NCI-H82 (cell line): Measurements from ENCODE around the gene MAGI2.
"Not testable (repeated sequence)": the region's sequence is repeated elsewhere in the genome, so short reads cannot be mapped to it uniquely, and the experiment has no call there.

Experiments used
- DNase-seq: peaks from one replicate; lab custom pipeline; 2025; lab: John Stamatoyannopoulos, UW

MAGI2 gene

DNA sequence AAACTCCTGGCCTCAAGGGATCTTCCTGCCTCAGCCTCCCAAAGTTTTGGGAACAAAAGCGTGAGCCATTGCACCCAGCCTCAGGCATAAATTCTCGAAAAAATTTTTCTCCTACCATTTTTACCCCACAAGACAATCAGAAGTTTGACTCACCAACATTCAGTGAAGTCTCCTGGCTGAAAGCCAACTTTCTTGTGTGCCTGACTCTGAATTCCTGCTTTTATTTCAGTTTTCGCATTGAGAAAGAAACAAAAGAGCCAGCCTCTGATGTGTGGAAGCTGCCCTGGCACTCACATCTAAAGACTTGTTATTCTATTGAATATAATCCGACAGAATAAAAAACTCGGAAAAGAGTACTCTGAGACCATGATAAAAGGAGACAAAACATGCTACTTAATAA is 402.9 kb downstream of the MAGI2 start:
- DNase-seq: no peak

DNA sequence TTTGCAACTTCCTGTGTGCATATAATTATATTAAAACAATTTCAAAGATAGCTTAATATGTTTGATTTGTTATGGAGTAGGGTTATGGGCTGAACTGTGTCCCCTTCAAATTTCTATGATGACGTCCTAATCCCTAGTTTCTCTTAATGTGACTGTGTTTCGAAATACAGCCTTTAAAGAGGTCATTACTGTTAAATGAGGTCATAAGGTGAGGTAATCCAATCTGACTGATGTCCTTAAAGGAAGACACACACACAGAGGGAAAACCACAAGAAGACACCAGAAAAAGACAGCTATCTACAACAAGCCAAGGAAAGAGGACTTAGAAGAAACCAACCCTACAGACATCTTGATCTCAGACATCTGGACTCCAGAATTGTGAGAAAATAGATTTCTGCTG is 407.4 kb downstream of the MAGI2 start:
- no peak for DNase-seq

DNA sequence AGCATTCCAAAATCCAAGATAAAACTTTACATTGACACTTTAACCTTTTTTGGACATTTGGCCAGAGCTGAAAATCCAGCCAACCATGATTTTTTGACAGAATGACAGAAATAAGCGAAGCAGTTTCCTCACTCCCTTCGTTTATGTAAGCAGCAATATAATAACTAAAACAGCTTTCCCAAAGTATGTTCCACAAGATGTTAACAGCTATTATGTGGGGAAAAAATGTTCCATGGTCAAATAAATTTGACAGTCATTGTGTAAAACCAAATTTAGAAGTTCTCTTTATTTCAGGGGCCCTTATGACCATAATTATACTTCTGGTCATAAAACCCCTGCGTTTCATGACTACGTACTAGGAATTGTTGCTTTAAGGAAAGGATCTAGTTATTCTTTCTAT is 416.5 kb downstream of the MAGI2 start:
- DNase-seq: no peak

DNA sequence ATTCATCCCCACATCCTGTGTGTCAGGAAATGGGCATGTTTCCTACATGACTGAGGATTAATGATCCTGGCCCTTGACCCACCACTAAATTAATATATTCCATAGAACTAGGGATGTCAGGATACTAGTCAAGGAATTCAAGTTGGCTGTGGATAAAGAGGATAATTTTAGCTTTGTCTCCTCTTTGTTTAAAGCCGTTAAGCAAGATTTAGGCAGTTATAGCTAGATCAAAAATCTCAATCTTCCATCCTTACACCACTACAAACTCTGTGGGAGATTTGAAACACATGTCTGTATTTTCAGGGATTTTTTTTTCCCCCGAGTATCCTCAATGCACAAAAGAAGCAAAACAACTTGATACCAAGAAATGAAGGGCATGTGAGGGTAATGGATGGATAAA is 417.1 kb downstream of the MAGI2 start:
- DNase-seq: no peak

DNA sequence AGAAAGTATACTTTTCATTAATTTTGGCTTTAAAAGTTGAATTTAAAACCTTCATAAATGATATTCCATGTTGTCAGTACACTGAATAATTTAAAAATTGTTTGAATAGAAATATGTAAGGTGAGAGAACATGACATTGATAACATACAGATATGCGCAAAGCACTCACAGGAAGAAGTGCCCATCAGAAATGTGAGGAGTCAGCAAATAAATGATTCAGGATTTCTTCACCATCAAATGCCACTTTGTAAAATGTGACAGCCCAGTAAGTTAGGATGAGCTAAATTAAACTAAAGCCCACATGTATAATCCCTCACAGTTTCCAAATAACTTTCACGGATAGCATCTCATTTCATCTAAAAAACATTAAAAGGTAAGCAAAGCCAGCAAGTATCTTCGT is 417.6 kb downstream of the MAGI2 start:
- DNase-seq: no peak

DNA sequence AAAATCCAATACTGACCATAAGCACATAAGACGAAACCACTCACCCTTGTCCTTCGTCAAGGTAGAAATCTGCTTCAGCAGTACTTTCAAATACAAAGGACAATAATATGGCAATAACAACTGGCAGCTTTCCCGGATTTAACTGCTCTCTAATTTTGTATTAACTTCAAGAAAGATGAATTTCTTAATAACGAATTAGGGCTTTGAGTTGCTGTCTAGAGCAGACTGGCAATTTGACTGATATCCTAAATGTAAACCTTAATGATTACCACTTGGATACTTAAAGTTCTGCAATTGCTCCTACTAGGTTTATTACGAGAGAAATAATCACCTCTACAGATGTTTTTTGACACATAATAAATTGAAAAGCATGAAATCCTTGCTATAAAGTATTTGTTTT is 418.7 kb downstream of the MAGI2 start:
- DNase-seq: no peak

DNA sequence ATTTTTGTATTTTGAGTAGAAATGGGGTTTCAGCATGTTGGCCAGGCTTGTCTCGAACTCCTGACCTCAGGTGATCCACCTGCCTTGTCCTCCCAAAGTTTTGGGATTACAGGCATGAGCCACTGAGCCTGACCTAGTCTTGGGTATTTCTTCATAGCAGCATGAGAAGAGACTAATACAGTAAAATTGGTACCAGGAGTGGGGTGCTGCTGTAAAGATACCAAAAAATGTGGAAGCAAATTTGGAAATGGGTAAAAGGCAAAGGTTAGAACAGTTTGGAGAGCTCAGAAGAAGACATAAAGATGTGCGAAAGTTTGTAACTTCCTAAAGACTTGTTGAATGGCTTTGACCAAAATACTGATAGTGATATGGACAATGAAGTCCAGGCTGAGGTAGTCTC is 433.8 kb downstream of the MAGI2 start:
- not testable (repeated sequence) for DNase-seq

DNA sequence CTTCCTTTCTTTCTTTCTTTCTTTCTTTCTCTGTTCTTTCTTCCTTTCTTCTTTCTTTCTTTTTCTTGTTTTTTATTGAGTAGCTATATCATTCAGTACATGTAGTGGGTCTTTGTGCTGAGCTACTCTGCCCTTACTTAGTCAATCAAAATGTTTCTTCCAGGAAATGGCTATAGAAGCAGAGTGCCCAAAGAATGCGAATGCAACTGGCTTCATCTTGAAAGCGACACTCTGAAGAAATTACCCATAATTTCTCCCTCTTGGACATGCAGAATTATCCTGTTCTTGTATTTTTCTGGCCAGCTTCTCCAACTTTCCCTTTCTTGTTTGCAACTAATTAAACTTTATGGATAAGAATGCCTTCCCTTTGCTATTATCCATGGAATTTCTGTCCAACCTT is 441.5 kb downstream of the MAGI2 start:
- DNase-seq: no peak

DNA sequence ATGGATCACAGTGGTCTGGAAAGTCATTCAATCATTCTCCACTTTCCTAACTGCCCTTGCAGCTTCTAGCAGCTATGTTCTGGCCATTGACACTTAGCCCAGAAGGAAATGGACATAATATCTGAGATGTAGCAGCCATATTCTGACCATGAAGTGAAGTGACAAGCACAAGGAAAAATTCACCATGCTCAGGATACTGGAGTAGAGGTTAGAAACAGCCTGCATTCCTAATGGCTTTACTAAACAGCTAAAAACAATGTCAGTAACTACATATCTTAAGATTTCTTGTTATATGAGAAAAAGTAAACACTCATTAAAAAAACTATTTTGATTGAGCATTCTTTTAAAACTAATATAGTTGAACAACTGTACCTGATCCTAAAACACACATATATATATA is 443.8 kb downstream of the MAGI2 start:
- no peak for DNase-seq

DNA sequence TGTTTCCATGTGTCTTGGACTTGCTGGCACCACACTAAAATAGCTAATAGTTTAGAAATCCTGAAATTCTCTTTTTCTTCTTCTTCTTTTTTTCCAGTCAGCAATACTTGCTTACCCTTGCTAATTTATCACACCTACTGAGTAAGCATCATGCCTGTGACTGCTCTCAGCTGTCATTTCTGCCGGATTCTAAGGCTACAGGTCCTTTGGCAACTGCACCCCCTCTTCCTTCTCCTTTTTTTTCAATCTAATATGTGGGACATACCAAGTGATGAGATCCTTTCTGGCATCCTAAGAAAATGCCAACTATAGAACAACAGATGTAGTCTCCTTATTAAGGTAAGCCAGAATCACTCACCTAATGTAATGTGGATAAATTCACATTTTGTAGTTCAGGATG is 444.7 kb downstream of the MAGI2 start:
- no peak for DNase-seq

DNA sequence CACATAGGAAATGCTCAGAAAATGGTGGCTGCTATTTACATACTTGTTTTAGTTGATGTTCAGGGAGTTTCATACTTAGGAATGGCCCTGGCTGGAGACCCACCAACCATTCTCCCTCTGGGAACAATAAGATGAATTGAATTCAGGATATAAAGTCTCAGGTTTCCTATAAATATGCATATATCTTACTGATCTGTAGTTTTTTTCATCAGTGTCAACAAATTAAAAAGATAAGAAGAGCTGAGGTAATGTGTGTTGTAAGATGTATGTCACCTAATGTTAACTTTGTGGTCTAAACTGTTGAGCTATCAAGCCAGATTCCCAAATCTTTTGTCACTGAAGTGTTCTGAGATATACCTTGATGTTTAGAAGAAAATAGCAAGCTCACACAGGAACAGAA is 457.5 kb downstream of the MAGI2 start:
- no peak for DNase-seq

DNA sequence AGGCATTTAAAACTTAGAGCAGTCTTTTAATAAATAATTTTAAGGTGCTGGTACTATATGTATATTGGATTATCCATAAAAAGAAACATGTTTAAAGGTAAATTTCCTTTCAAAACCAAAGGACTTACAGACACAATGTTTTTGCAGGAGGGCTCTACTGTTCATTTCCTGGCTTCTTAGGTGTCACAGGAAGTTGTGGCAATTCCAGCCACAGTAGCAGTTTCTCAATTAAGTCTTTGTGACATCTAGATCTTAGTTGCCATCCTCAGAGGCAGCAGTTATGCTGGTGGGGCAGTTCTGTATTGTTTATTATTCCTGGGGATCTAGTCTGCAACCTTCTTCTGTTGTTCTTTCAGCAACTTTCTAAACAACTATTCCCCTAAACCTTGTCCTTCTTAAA is 460.1 kb downstream of the MAGI2 start:
- DNase-seq: no peak

DNA sequence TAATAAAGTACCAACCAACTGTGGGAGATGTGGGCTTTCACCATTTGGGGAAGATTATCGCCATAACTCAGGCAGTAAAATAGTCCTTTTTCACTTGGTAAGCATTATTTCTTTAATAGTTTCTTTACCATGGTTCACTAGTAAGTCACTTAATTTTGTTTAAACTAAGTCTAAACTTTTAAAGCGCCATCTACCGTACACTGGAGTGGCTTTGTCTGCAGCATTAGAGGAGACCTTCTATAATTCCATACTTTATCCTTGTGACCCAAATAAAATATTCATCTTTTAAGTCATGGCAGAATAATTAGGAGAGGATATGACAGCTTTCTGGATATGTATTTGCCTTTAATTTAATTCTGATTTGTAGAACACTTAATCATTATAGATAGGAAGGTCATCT is 468.0 kb downstream of the MAGI2 start:
- DNase-seq: no peak

DNA sequence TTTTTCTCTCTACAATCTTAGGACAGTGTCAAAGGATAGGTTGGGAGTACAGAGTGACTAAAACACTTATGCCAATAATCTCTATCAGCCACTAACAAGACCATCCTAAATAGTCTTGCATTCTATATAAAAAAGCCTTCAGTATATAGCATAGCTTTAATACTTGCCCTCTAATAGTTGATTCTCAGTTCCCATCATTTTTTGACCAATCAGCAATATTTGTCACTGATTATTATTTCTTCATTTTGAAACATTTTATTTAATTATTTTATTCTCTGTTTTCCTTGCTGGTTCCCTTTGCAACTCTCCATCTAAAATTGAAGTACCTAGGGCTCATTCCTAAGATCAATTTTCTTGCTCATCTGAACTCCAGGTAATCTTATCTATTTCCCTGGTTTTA is 470.0 kb downstream of the MAGI2 start:
- no peak for DNase-seq

DNA sequence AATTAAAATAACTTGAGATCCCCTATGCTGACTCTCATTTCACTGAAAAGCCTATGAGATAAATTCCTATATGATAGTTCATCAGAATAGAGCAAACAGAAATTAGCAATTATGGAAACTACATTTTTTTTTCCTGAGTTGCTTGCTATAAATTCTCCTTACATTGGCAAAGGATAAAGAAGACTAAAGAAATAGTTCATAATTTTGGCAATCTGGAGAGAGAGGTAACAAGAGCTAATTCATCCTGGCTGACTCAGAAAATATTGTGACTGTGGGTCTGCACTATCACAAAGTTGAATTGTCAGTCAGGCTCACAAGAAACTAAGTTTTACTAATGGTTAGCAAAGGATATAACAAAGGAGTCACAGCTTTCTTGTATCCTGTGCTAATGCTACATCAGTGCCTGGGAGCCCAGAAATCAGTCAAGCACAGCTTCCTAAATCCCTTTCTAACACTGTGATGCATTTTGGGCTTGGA is 483.0 kb downstream of the MAGI2 start:
- DNase-seq: peak; percentile 27

DNA sequence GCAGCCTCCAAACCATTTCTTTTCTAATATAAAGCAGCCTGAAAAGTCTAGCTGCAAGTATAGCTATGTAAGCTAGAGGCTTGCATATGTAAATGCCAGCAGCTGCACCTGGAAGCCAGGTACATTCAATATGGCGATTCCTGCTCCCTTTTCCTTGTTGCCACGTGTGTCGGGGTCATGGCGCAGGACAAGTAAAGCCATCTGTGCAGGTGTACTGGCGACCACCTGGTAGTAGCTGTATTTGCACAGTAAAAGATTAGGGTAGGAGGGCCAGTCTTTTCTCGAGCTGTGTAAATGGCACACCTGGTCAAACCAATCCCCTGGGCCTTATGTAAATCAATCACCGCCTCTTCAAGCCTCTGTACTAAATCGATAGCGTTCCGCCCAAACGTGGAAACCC is 484.5 kb downstream of the MAGI2 start:
- DNase-seq: no peak

DNA sequence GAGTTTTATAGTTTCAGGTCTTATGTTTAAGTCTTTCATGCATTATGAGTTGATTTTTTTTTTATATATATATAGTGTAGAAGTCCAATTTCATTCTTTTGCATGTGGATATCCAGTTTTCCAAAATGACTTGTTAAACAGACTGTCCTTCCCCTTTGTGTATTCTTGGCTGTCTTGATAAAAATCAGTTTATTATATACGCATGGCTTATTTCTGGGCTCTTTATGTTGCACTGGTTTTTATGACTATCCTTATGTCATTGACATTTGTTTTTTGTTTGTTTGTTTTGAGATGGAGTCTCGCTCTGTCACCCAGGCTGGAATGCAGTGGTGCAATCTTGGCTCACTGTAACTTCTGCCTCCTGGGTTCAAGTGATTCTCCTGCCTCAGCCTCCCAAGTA is 485.9 kb downstream of the MAGI2 start:
- not testable (repeated sequence) for DNase-seq

DNA sequence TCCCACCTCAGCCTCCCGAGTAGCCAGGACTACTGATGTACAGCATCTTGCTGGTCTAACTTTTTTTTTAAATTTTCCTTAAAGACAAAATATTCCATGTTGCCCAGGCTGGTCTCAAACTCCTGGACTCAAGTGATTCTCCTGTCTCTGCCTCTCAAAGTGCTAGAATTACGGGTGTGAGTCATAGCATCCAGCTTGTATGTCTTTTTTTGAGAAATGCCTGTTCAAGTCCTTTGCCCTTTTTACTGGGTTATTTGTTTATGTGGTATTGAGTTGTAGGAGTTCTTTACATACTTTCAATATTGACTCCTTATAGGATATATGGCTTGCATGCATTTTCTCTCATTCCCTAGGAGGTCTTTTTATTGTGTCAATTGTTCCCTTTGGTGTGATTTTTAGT is 486.4 kb downstream of the MAGI2 start:
- no peak for DNase-seq

DNA sequence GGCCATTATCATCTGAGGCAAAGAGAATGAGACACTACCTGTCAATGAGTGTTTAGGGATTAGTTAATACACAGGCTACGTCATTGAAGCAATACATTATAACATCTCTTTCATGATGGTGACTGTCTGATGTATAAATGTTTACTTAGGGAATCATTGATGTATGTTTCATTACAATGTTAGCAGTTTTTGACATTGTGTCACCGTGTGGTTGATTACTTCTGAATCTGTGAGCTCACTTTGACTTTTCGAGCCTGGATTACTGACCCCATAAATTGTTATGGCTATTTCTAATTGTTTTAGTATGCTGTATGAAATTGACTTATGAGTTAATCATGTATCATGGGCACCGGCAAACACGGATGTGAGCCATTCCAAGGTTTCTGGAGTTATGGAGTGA is 494.0 kb downstream of the MAGI2 start:
- no peak for DNase-seq

DNA sequence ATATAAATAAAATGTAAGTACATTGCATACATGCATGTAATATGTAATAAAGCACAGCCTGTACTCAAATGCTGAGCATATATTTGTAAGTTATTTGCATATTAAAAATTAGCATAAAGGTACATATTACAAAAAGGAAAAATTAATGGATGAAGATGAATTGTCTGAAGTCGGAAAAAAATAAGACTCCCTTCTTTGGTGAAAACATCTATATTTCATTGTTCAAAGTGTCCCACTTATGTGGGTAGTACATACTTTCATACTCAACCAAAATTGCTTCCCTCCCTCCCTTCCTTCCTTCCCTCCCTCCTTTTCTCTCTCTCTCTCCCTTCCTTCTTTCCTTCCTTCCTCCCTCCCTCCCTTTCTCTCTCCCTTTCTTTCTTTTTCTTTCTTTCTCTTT is 498.1 kb downstream of the MAGI2 start:
- no peak for DNase-seq

DNA sequence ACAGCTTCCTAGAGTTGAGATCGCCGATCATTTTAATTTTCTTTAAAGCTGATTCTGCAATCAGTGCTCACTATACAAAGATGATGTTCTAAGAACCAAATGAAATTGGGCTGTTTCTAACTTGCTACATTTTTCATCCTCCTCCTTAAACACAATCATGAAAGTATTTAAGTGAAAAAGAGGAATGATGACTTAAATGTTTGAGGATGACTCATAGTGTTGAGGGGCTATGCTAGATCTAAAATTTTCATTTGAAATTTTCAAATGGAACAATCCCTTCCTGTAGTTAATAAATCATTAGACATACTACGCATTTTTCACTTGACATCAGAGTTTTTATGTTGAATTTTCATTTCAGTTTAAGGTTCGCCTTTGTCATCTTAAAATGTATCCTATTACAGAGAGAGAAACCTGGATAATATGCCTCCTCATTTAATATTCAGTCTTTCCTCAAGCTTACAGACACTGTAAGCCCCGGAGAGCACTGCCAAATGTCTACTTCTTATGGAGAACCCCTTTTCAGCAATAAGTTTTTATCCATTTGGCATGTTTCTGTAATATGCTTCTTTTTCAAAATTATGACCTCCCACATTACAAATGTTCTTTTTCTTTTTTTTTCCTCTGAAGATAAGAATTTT is 499.6 kb downstream of the MAGI2 start:
- no peak for DNase-seq

DNA sequence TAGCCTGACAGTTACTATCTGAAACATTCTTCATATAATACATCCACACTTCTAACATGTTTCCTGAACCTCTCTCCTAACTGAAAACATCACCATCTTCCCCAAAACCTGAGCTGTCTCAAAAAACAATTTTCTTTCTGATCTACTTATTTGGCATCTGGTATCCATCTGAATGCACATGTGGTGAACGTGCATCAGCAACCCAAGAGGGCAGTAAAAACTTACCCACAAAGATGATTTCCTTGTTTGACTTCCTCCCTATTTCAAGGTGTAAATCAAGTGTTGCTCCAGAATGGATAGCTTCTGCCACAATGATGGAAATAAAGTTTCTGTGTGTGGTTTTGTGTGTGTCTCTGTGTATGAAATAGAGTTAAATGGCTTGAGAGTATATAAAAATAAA is 500.4 kb downstream of the MAGI2 start:
- DNase-seq: no peak

DNA sequence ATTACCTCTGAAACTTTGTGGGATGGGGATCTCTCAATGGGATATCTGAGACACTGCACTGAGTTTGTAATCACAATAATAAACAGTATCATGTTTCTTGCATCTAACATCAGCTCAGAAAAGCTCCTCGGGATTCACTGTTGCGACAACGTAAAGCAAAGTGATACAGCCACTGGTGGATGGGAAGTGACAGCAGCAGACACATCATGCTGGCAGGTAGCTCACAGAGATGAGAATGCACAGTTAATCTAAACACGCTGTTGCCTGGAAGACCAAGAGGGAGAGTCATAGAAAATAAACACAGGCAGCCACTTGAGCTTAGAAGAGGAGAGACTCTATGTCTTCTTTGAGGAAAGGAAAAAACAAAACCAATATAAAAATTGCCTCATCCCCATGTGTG is 513.8 kb downstream of the MAGI2 start:
- no peak for DNase-seq

DNA sequence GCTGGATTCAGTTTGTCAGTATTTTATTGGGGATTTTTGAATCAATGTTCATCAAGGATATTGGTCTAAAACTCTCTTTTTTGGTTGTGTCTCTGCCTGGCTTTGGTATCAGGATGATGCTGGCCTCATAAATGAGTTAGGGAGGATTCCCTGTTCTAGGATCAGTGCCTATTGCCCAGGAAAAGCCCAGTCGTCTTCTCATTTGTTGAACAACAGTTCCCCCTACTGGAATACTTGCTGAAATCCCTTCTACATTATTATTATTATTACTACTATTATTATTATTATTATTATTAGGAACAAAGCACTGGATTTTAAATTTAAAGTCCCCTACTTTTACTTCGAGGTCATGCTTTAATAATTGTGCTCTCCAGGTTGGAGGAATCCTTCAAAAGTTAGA is 528.9 kb downstream of the MAGI2 start:
- peak; percentile 60 for DNase-seq

DNA sequence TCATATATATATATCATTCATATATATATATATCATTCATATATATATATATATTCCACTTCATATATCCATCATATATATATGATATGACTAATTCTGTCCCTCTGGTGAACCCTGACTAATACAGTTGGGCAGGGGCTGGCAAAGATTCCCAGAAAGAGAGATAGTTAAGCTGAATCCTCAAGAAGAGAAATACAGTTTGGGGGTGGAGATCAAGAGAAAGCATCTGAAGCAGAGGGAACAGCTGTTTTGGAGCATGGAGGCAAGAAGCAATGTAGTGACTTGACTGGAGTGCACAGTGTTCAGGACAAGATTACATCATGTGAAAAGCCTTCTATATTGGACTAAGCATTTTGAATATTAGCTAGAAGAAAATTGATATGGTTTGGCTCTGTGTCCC is 540.7 kb downstream of the MAGI2 start:
- DNase-seq: no peak
